ENCODE data around the gene SMCO2. TPM values are rescaled to one million over a fixed set of nuclear protein-coding genes. Genes with fewer than 3 reads are reported as not detected.
"Not testable (repeated sequence)": the region's sequence is repeated elsewhere in the genome, so short reads cannot be mapped to it uniquely, and the experiment has no call there.

SMCO2 gene
- total RNA-seq, 2 experiments from 2014 or later, result 0.19 TPM; not detected in 1

DNA sequence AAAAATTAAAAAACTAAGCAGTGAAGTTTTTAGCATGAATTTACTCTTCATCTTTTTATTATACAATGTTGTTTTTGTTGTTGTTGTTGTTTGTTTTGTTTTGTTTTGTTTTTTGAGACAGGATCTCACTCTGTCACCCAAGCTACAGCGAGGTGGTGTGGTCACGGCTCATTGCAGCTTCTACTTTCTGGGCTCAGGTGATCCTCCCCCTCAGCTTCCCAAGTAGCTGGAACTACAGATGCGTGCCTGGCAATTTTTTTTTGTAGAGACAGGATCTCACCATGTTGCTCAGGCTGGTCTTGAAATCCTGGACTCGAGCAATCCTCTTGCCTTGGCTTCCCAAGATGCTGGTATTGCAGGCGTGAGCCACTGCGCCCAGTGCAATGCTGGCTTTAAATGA lies 88.8 kb downstream of the SMCO2 start:
- DNase-seq, result no peak
- no peak overlapping the region for H3K4me3 Mint-ChIP-seq
- H3K9me3 Mint-ChIP-seq, result no peaks in the 10 kb centered on the region
- intact Hi-C loops (cut with micrococcal nuclease), result no loop called here
- H3K27me3 Mint-ChIP-seq, result peaks cover 2% of the 10 kb centered on the region
- POLR2A ChIA-PET, result interaction anchor here (1.4 kb wide), 1 partner anchor 12 kb away, joined by 4 read pairs; no protein-coding TSS in a partner anchor
- CTCF ChIA-PET, result no interaction called here
- H3K36me3 Mint-ChIP-seq, result no peaks in the 10 kb centered on the region
- H3K4me1 Mint-ChIP-seq (ENCODE audit: low read depth), result peaks cover 28% of the 10 kb centered on the region
- H3K27ac Mint-ChIP-seq, result no peak overlapping the region

DNA sequence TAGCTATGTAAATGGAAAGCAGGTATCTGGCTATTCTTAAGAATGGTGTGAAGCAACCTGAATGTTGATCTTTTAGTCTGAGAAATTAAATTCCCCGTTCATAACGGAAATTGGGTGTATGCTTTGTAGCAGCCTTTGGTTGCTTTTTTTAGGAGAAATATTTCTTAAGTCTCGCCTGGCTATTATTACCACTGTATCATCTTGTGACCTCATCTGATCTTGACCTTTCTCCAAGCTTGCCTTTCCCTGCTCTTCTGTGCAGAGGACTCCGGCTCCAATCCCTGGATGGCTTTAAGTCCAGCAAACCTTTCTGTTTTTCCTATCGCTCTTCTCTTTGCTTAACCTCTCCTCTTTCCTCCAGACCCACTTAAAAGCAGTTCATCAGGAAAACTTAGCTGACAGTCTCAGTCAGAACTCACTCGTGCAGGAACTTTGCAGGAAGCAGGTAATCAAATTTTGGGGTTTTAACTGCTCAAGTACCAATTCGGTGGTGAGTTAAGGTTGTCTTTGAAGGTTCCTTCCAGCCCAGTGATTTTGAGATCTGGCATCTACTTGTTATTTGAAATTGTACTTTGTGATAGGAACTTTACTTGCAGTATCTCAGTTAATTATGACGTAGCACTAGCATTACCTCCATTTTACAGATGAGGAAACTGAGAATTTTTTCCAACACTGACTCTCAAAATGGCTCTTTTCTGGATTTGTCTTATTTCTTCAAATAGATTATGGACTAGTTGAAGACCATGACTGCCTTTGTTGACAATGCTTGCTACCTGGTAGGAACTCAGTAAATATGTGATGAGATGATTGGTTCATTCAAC lies 91.5 kb downstream of the SMCO2 start:
- Mint-ChIP-seq H3K4me1 (ENCODE audit: low read depth) (peaks cover 24% of the 10 kb centered on the region), H3K27ac (no peak overlapping the region), H3K27me3 (peaks cover 5% of the 10 kb centered on the region), H3K4me3 (no peak overlapping the region), H3K9me3 (no peaks in the 10 kb centered on the region), H3K36me3 (no peaks in the 10 kb centered on the region)
- POLR2A ChIA-PET, result no interaction called here
- no peak for DNase-seq
- intact Hi-C loops (cut with micrococcal nuclease), result no loop called here
- CTCF ChIA-PET, result interaction anchor here (1.7 kb wide), 1 partner anchor 104 kb away, joined by 3 read pairs; no protein-coding TSS in a partner anchor

DNA sequence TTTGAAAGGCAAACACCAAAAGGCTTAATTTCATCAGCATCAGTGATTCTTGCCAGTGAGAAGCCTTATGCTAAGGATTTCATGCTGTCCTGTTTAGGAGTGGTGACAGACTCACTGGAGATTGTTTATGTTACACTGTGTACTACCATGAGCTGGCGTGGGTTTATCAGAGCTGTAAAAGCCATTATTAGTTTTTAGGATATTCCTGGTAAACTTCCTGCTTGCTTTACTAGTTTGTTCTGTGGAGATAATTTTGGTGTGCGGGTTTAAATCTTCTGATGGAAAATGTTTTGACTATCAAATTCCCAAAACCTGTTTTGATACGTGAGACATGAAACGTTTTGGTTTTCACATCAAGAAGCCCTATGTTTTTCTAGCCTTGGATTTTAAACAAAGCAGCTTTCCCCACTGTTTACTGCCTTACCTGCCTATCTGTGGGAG lies 92.7 kb downstream of the SMCO2 start:
- ChIA-PET POLR2A (no interaction called here), CTCF (interaction anchor here (1.7 kb wide), 1 partner anchor 105 kb away, joined by 3 read pairs; no protein-coding TSS in a partner anchor)
- Mint-ChIP-seq H3K9me3 (no peaks in the 10 kb centered on the region), H3K36me3 (no peaks in the 10 kb centered on the region), H3K27ac (no peak overlapping the region), H3K4me3 (no peak overlapping the region), H3K4me1 (ENCODE audit: low read depth) (peaks cover 15% of the 10 kb centered on the region), H3K27me3 (peaks cover 6% of the 10 kb centered on the region)
- intact Hi-C loops (cut with micrococcal nuclease), result no loop called here
- no peak for DNase-seq

DNA sequence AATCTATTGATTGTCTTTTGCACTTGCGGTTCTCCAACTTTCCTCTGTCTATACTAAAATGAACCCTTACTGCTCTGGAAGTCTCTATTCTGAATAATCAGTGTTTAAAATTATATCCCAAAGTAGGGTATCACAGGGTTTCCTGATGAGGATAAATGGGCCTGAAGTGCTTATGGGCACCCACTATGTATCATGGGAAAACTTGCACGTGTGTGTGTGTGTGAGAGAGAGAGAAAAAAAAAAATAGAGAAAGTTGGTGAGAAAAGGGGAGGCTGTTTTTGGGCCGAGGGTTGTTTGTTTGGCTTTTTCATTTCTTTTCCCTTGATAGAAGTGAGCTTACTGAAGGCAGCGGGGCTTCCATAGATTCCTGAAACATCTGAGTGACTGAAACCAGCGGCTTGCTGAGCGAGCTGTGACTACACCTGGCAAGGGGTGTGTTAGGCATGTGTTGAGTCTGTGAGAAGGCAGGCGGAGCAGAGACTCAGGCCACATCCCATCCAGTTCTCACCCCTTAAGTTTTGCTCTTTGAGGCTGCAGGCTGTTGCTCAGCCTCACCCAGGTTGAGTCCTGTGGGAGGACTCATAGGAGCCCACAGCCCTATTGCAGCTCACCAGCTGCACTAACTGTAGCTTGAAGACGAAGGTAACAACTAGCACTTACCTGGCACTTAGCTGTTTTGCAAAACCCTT lies 94.6 kb downstream of the SMCO2 start:
- Mint-ChIP-seq H3K4me1 (ENCODE audit: low read depth) (no peaks in the 10 kb centered on the region), H3K36me3 (peaks cover 4% of the 10 kb centered on the region), H3K27me3 (peaks cover 9% of the 10 kb centered on the region), H3K27ac (no peak overlapping the region), H3K9me3 (peaks cover 3% of the 10 kb centered on the region), H3K4me3 (no peak overlapping the region)
- intact Hi-C loops (cut with micrococcal nuclease), result no loop called here
- no peak for DNase-seq
- ChIA-PET CTCF (no interaction called here), POLR2A (no interaction called here)

DNA sequence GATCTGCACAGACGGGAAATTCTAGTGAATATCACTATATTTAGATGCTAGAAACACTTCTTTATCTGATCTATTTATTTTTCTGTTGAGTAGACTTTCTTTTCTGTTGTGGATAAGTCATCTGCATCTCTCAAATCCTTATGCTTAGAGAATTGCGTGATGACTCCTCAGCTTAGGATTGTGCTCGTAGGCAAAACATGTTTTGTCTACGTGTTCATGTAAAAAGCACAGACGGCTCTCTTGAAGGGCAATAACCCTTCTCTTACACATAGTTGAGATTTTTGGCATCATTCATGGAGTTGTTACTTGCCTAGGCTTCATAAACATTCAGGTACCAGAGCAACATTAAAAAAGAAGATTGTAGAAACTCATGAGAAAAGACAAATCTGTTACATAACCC lies 96.1 kb downstream of the SMCO2 start:
- peaks cover 3% of the 10 kb centered on the region for H3K9me3 Mint-ChIP-seq
- H3K27me3 Mint-ChIP-seq, result peaks cover 11% of the 10 kb centered on the region
- H3K4me1 Mint-ChIP-seq (ENCODE audit: low read depth), result no peaks in the 10 kb centered on the region
- H3K36me3 Mint-ChIP-seq, result peaks cover 4% of the 10 kb centered on the region
- no peak overlapping the region for H3K27ac Mint-ChIP-seq
- CTCF ChIA-PET, result no interaction called here
- H3K4me3 Mint-ChIP-seq, result no peak overlapping the region
- intact Hi-C loops (cut with micrococcal nuclease), result no loop called here
- POLR2A ChIA-PET, result no interaction called here
- DNase-seq, result no peak

DNA sequence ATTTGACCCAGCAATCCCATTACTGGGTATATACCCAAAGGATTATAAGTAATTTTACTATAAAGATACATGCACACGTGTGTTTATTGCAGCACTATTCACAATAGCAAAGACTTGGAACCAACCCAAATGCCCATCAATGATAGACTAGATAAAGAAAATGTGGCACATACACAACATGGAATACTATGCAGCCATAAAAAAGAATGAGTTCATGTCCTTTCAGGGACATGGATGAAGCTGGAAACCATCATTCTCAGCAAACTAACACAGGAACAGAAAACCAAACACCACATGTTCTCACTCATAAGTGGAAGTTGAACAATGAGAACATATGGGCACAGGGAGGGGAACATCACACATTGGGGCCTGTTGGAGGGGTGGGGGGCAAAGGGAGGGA lies 98.3 kb downstream of the SMCO2 start:
- H3K4me3 Mint-ChIP-seq; intact Hi-C loops (cut with micrococcal nuclease); CTCF ChIA-PET; POLR2A ChIA-PET; H3K9me3 Mint-ChIP-seq; H3K36me3 Mint-ChIP-seq; DNase-seq; H3K4me1 Mint-ChIP-seq (ENCODE audit: low read depth); H3K27ac Mint-ChIP-seq: not testable (repeated sequence)
- H3K27me3 Mint-ChIP-seq, result peaks cover 11% of the 10 kb centered on the region

DNA sequence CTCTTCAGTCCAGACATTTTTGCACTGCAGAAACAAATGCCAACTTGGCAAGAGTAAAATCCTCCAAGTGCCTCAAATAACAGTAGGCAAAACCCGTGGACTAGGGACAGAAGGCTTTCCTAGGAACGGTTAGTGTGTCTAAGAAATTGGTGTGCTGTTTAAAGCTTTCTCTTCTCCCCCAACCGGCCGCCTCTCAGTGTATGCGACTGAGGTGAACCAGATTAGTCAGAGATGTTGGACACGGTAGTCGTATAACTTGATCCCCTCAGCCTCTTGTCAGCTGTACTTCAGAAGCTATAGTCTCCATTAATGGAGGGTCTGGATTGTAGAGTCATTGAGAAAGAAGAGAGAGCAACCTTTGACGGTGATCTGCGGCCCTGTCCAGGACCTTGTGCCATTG lies 99.1 kb downstream of the SMCO2 start:
- peaks cover 11% of the 10 kb centered on the region for H3K27me3 Mint-ChIP-seq
- H3K9me3 Mint-ChIP-seq, result peaks cover 3% of the 10 kb centered on the region

DNA sequence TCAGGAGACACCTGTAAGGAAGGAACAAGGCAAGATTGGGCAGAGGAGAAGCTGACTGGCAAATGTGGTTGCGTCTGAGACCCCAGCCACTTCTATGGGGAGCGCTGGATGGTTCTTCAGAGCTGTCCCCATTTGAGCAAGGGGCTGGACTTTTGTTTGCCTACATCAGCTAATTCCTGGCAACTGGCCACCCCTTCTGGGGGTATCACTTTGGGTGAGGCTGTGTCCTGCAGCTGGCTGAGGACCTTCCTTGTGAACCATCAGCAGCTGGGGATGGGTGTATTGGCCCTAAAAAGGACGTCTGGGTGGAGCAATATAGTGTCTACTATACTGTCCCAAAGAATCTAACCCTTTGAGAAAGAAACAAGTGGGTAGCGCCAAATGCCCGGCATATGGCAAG lies 101.1 kb downstream of the SMCO2 start:
- ChIA-PET CTCF (no interaction called here), POLR2A (no interaction called here)
- Mint-ChIP-seq H3K4me3 (no peak overlapping the region), H3K27ac (no peak overlapping the region), H3K27me3 (peaks cover 8% of the 10 kb centered on the region), H3K36me3 (peaks cover 4% of the 10 kb centered on the region), H3K9me3 (peaks cover 3% of the 10 kb centered on the region), H3K4me1 (ENCODE audit: low read depth) (peaks cover 7% of the 10 kb centered on the region)
- no peak for DNase-seq
- intact Hi-C loops (cut with micrococcal nuclease), result no loop called here

More for the DNA sequence above, 99.1 kb downstream of the SMCO2 start:
- Mint-ChIP-seq H3K4me3 (no peak overlapping the region), H3K36me3 (peaks cover 4% of the 10 kb centered on the region), H3K27ac (no peak overlapping the region), H3K4me1 (ENCODE audit: low read depth) (peaks cover 7% of the 10 kb centered on the region)
- intact Hi-C loops (cut with micrococcal nuclease), result no loop called here
- POLR2A ChIA-PET, result no interaction called here
- DNase-seq, result no peak
- CTCF ChIA-PET, result interaction anchor here (1.2 kb wide), 1 partner anchor 10 kb away, joined by 3 read pairs; no protein-coding TSS in a partner anchor

DNA sequence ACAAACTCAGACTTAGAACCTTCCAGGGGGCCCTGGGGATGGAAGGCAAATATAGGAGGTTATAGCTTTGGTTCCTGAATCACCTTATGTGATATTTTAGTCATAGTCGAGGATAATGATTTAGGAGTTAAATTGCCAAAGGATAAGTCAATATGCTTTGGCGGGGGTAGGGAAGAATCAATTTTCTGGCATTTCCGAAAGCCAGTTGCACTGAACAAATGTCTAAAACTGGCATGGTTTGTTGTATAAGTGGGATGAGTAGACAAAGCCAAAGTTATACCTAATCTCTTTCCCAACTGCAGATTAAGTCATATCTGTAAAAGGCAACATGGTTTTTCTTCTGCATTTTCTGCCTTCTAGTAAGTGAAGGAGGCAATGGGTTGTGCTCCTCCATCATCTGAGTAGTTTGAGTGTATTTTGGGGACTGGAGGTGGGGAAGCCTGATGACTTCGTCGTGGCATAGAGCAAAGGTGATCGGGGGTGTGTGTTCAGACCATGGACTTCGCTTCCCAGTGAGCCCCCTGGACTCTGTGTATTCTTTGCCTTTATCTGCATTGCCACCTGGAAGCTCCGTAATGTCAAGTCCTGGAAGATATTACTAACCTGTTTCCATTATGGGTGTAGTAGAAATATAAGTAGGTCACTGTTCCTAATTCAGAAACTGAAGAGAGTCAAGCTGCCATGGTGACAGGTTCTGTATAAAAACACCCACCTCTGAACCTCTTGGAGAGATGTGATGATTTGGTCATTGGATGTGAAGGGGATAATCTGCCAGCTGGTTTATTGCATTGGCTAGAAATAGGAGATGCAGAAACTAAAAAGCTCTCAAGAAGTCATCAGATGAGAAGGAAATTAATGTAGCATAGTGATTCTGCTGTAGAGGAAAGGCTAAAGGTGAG lies 102.0 kb downstream of the SMCO2 start:
- Mint-ChIP-seq H3K27ac (no peak overlapping the region), H3K27me3 (peaks cover 6% of the 10 kb centered on the region), H3K4me3 (no peak overlapping the region), H3K4me1 (ENCODE audit: low read depth) (peaks cover 7% of the 10 kb centered on the region), H3K9me3 (peaks cover 3% of the 10 kb centered on the region), H3K36me3 (peaks cover 4% of the 10 kb centered on the region)
- ChIA-PET CTCF (no interaction called here), POLR2A (no interaction called here)
- intact Hi-C loops (cut with micrococcal nuclease), result no loop called here
- DNase-seq, result no peak

DNA sequence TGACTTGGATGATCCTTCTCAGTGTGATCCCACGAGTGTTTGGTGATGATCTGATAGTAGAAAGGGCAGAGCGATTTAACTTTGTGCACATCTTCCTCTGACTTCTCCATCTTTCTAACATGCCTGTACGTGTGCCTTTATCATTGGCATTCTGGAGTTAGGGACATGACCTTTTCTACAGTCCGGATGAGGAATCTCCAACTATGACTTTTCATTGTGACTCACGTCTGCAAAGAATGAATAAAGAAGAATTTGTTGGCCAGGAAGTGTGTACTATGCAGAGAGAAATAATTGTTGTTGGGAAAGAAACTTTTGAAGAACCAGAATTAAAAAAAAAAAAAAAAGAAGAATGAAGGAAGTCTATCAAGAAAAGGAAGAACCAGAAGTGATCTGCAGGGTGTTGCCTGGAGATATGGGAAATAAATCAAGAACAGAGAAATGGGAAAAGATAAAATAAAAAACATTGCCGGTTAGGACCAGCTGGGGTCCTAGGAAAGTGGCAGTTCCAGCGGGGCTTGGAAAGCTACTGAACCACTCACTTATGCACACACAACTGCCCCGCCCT lies 102.8 kb downstream of the SMCO2 start:
- Mint-ChIP-seq H3K4me3 (no peak overlapping the region), H3K27me3 (peaks cover 4% of the 10 kb centered on the region), H3K4me1 (ENCODE audit: low read depth) (peaks cover 7% of the 10 kb centered on the region), H3K36me3 (peaks cover 3% of the 10 kb centered on the region), H3K27ac (no peak overlapping the region), H3K9me3 (peaks cover 3% of the 10 kb centered on the region)
- DNase-seq, result no peak
- ChIA-PET CTCF (no interaction called here), POLR2A (no interaction called here)
- intact Hi-C loops (cut with micrococcal nuclease), result no loop called here

DNA sequence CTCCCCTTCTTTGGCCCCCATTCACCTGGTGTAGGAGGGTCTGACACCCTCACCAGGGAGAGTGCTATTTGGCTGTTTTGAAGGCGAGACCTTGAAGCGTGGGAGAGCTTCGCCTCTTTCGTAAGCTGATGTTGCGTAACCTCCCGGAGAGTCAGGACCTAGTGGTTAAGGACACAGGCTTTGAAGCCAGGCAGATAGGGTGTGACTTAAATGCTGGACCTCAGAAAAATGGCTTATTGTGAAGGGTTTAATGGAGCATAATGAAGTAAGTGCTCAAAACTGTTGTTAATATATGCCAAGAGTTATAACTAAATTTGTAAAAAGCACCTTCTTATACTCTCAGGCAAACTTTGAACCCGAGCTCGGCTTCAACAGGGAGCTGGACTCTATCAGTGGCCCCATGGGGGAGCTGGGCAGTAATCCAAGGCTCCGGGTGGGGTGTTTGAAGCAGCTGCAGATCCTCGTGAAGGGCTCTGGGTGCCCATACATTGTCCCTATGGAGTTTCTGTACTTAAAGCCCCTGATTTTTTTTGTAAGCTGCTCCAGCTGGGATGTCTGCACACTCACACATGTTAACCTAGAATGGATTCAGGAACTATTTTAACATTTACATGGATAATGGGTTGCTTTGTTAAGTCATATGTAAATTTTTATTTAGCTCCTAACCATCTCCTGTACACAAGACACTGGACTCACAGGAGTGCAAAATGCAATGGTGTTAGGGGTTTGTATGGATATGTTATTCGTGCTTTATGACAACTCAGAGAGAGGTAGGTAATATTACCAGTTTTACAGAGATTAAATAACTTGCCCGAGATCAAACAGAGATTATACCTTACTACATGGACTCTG lies 103.5 kb downstream of the SMCO2 start:
- no peak for DNase-seq
- ChIA-PET POLR2A (no interaction called here), CTCF (no interaction called here)
- Mint-ChIP-seq H3K9me3 (no peaks in the 10 kb centered on the region), H3K4me3 (no peak overlapping the region), H3K27ac (no peak overlapping the region), H3K4me1 (ENCODE audit: low read depth) (peaks cover 7% of the 10 kb centered on the region), H3K27me3 (peaks cover 4% of the 10 kb centered on the region), H3K36me3 (no peaks in the 10 kb centered on the region)
- intact Hi-C loops (cut with micrococcal nuclease), result loop anchor here (5.0 kb wide), 1 partner anchor 88 kb away; no protein-coding TSS in a partner anchor

All from activated CD4-positive, alpha-beta memory T cell treated with anti-CD3 and anti-CD28 coated beads for 36 hours (primary cell).